ENCODE measurements around the gene LDAF1.
"Not testable (repeated sequence)": the region's sequence is repeated elsewhere in the genome, so short reads cannot be mapped to it uniquely, and the experiment has no call there.

LDAF1 gene

GRCh38 chr16:21163576-21163975, 5.1 kb downstream of the LDAF1 start:
- no peak overlapping the region for H3K27ac ChIP-seq (ENCODE audit: low read depth, low read length)
- no peaks in the 10 kb centered on the region for H3K9me3 ChIP-seq (ENCODE audit: control insufficient read depth, insufficient read depth, low read length)
- peaks cover 67% of the 10 kb centered on the region for H3K36me3 ChIP-seq (ENCODE audit: control insufficient read depth, insufficient read depth, low read length)
- H3K4me3 ChIP-seq (ENCODE audit: low read depth, low read length): no peak overlapping the region
- H3K9ac ChIP-seq (ENCODE audit: low read depth, low read length): no peak overlapping the region
- no peaks in the 10 kb centered on the region for H3K27me3 ChIP-seq (ENCODE audit: control insufficient read depth, insufficient read depth, low read length)
- H3K4me1 ChIP-seq (ENCODE audit: control insufficient read depth, insufficient read depth, low read length): 0 out of 2 replicates have a peak, but pooled peaks cover 8% of the 10 kb centered on the region

- H3K36me3 ChIP-seq (ENCODE audit: control insufficient read depth, insufficient read depth, low read length): peaks cover 70% of the 10 kb centered on the region
- no peak overlapping the region for H3K27ac ChIP-seq (ENCODE audit: low read depth, low read length)
- 0 out of 2 replicates have a peak, but pooled peaks cover 6% of the 10 kb centered on the region for H3K4me1 ChIP-seq (ENCODE audit: control insufficient read depth, insufficient read depth, low read length)
- H3K9ac ChIP-seq (ENCODE audit: low read depth, low read length): no peak overlapping the region
- no peak overlapping the region for H3K4me3 ChIP-seq (ENCODE audit: low read depth, low read length)
- no peaks in the 10 kb centered on the region for H3K9me3 ChIP-seq (ENCODE audit: control insufficient read depth, insufficient read depth, low read length)
- H3K27me3 ChIP-seq (ENCODE audit: control insufficient read depth, insufficient read depth, low read length): no peaks in the 10 kb centered on the region
Measured at GRCh38 chr16:21164521-21165168, 6.2 kb downstream of the LDAF1 start.

GRCh38 chr16:21166561-21166961, 8.1 kb downstream of the LDAF1 start:
- no peaks in the 10 kb centered on the region for H3K27me3 ChIP-seq (ENCODE audit: control insufficient read depth, insufficient read depth, low read length)
- no peak overlapping the region for H3K27ac ChIP-seq (ENCODE audit: low read depth, low read length)
- H3K4me1 ChIP-seq (ENCODE audit: control insufficient read depth, insufficient read depth, low read length): no peaks in the 10 kb centered on the region
- H3K4me3 ChIP-seq (ENCODE audit: low read depth, low read length): no peak overlapping the region
- peaks cover 75% of the 10 kb centered on the region for H3K36me3 ChIP-seq (ENCODE audit: control insufficient read depth, insufficient read depth, low read length)
- H3K9me3 ChIP-seq (ENCODE audit: control insufficient read depth, insufficient read depth, low read length): no peaks in the 10 kb centered on the region
- no peak overlapping the region for H3K9ac ChIP-seq (ENCODE audit: low read depth, low read length)

GRCh38 chr16:21167360-21167759, 8.9 kb downstream of the LDAF1 start:
- Histone ChIP-seq H3K4me1 (ENCODE audit: control insufficient read depth, insufficient read depth, low read length) (no peaks in the 10 kb centered on the region), H3K36me3 (ENCODE audit: control insufficient read depth, insufficient read depth, low read length) (peaks cover 73% of the 10 kb centered on the region), H3K9ac (ENCODE audit: low read depth, low read length) (no peak overlapping the region), H3K27ac (ENCODE audit: low read depth, low read length) (no peak overlapping the region), H3K27me3 (ENCODE audit: control insufficient read depth, insufficient read depth, low read length) (no peaks in the 10 kb centered on the region), H3K4me3 (ENCODE audit: low read depth, low read length) (no peak overlapping the region), H3K9me3 (ENCODE audit: control insufficient read depth, insufficient read depth, low read length) (no peaks in the 10 kb centered on the region)

GRCh38 chr16:21167929-21168602, 9.6 kb downstream of the LDAF1 start:
- H3K9me3 ChIP-seq (ENCODE audit: control insufficient read depth, insufficient read depth, low read length): no peaks in the 10 kb centered on the region
- no peaks in the 10 kb centered on the region for H3K27me3 ChIP-seq (ENCODE audit: control insufficient read depth, insufficient read depth, low read length)
- H3K9ac ChIP-seq (ENCODE audit: low read depth, low read length): no peak overlapping the region
- H3K27ac ChIP-seq (ENCODE audit: low read depth, low read length): no peak overlapping the region
- no peaks in the 10 kb centered on the region for H3K4me1 ChIP-seq (ENCODE audit: control insufficient read depth, insufficient read depth, low read length)
- no peak overlapping the region for H3K4me3 ChIP-seq (ENCODE audit: low read depth, low read length)
- peaks cover 73% of the 10 kb centered on the region for H3K36me3 ChIP-seq (ENCODE audit: control insufficient read depth, insufficient read depth, low read length)

- Histone ChIP-seq H3K4me3 (ENCODE audit: low read depth, low read length) (no peak overlapping the region), H3K9ac (ENCODE audit: low read depth, low read length) (no peak overlapping the region), H3K36me3 (ENCODE audit: control insufficient read depth, insufficient read depth, low read length) (peaks cover 71% of the 10 kb centered on the region), H3K27me3 (ENCODE audit: control insufficient read depth, insufficient read depth, low read length) (no peaks in the 10 kb centered on the region), H3K27ac (ENCODE audit: low read depth, low read length) (no peak overlapping the region), H3K4me1 (ENCODE audit: control insufficient read depth, insufficient read depth, low read length) (no peaks in the 10 kb centered on the region), H3K9me3 (ENCODE audit: control insufficient read depth, insufficient read depth, low read length) (no peaks in the 10 kb centered on the region)
Measured at GRCh38 chr16:21169249-21169981, 10.9 kb downstream of the LDAF1 start.

GRCh38 chr16:21170116-21170515, 11.6 kb downstream of the LDAF1 start:
- not testable (repeated sequence) for H3K9me3 ChIP-seq (ENCODE audit: control insufficient read depth, insufficient read depth, low read length)
- peaks cover 71% of the 10 kb centered on the region for H3K36me3 ChIP-seq (ENCODE audit: control insufficient read depth, insufficient read depth, low read length)

GRCh38 chr16:21172650-21173049, 14.2 kb downstream of the LDAF1 start:
- Histone ChIP-seq H3K36me3 (ENCODE audit: control insufficient read depth, insufficient read depth, low read length) (peaks cover 72% of the 10 kb centered on the region), H3K4me3 (ENCODE audit: low read depth, low read length) (no peak overlapping the region), H3K9me3 (ENCODE audit: control insufficient read depth, insufficient read depth, low read length) (no peaks in the 10 kb centered on the region), H3K27me3 (ENCODE audit: control insufficient read depth, insufficient read depth, low read length) (no peaks in the 10 kb centered on the region), H3K27ac (ENCODE audit: low read depth, low read length) (no peak overlapping the region), H3K4me1 (ENCODE audit: control insufficient read depth, insufficient read depth, low read length) (no peaks in the 10 kb centered on the region), H3K9ac (ENCODE audit: low read depth, low read length) (no peak overlapping the region)

More at GRCh38 chr16:21170116-21170515, 11.6 kb downstream of the LDAF1 start:
- not testable (repeated sequence) for H3K9ac ChIP-seq (ENCODE audit: low read depth, low read length); H3K4me3 ChIP-seq (ENCODE audit: low read depth, low read length); H3K27ac ChIP-seq (ENCODE audit: low read depth, low read length); H3K27me3 ChIP-seq (ENCODE audit: control insufficient read depth, insufficient read depth, low read length); H3K4me1 ChIP-seq (ENCODE audit: control insufficient read depth, insufficient read depth, low read length)

- H3K9me3 ChIP-seq (ENCODE audit: control insufficient read depth, insufficient read depth, low read length): no peaks in the 10 kb centered on the region
- no peaks in the 10 kb centered on the region for H3K27me3 ChIP-seq (ENCODE audit: control insufficient read depth, insufficient read depth, low read length)
- H3K9ac ChIP-seq (ENCODE audit: low read depth, low read length): no peak overlapping the region
- no peak overlapping the region for H3K27ac ChIP-seq (ENCODE audit: low read depth, low read length)
- peaks cover 91% of the 10 kb centered on the region for H3K36me3 ChIP-seq (ENCODE audit: control insufficient read depth, insufficient read depth, low read length)
- no peaks in the 10 kb centered on the region for H3K4me1 ChIP-seq (ENCODE audit: control insufficient read depth, insufficient read depth, low read length)
- no peak overlapping the region for H3K4me3 ChIP-seq (ENCODE audit: low read depth, low read length)
Measured at GRCh38 chr16:21175397-21175796, 16.9 kb downstream of the LDAF1 start.

- H3K27ac ChIP-seq (ENCODE audit: low read depth, low read length): no peak overlapping the region
- peaks cover 21% of the 10 kb centered on the region for H3K9me3 ChIP-seq (ENCODE audit: control insufficient read depth, insufficient read depth, low read length)
- H3K36me3 ChIP-seq (ENCODE audit: control insufficient read depth, insufficient read depth, low read length): peaks cover 79% of the 10 kb centered on the region
- peaks cover 2% of the 10 kb centered on the region; the same call in 1 of the 2 replicates for H3K4me1 ChIP-seq (ENCODE audit: control insufficient read depth, insufficient read depth, low read length)
- H3K9ac ChIP-seq (ENCODE audit: low read depth, low read length): no peak overlapping the region
- no peak overlapping the region for H3K4me3 ChIP-seq (ENCODE audit: low read depth, low read length)
- no peaks in the 10 kb centered on the region for H3K27me3 ChIP-seq (ENCODE audit: control insufficient read depth, insufficient read depth, low read length)
Measured at GRCh38 chr16:21179126-21179982, 20.9 kb downstream of the LDAF1 start.

Data from HUES48 (cell line).